22Rv1 (cell line): Measurements from ENCODE around the gene FGD6.

Experiments used
- ZFX ChIP-seq: fragments of 450-650 bp; IDR thresholded peaks from 2 replicates; pipeline ENCODE4 v1.6.1; 2017; ENCODE audit warnings: antibody characterized with exemption, borderline replicate concordance
- TF ChIP-seq, protein P1 (sequence below): fragments of 450-650 bp; IDR thresholded peaks from 2 replicates; pipeline ENCODE4 v1.5.1; 2017; ENCODE audit warnings: mild to moderate bottlenecking

- TF ChIP-seq, protein P1, sequence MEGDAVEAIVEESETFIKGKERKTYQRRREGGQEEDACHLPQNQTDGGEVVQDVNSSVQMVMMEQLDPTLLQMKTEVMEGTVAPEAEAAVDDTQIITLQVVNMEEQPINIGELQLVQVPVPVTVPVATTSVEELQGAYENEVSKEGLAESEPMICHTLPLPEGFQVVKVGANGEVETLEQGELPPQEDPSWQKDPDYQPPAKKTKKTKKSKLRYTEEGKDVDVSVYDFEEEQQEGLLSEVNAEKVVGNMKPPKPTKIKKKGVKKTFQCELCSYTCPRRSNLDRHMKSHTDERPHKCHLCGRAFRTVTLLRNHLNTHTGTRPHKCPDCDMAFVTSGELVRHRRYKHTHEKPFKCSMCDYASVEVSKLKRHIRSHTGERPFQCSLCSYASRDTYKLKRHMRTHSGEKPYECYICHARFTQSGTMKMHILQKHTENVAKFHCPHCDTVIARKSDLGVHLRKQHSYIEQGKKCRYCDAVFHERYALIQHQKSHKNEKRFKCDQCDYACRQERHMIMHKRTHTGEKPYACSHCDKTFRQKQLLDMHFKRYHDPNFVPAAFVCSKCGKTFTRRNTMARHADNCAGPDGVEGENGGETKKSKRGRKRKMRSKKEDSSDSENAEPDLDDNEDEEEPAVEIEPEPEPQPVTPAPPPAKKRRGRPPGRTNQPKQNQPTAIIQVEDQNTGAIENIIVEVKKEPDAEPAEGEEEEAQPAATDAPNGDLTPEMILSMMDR, result no peak
- TF ChIP-seq ZFX, result no peak
These were observed 22.1 kb downstream of the FGD6 start for GRCh38 chr12:95195122-95195521.
